ENCODE results near the gene NCLN.
"Not testable (repeated sequence)": the region's sequence is repeated elsewhere in the genome, so short reads cannot be mapped to it uniquely, and the experiment has no call there.

Gene NCLN

GRCh38 chr19:3201072-3201700 lies 15.5 kb downstream of the NCLN start:
- no peak for ATAC-seq (ENCODE audit: low read depth)
- no peaks in the 10 kb centered on the region for H3K4me1 ChIP-seq (ENCODE audit: insufficient read depth, poor library complexity, severe bottlenecking)

GRCh38 chr19:3201911-3202310 lies 16.2 kb downstream of the NCLN start:
- ATAC-seq (ENCODE audit: low read depth) = no peak
- H3K27me3 ChIP-seq (ENCODE audit: insufficient read depth, poor library complexity, severe bottlenecking) = no peaks in the 10 kb centered on the region
- no peak for DNase-seq (ENCODE audit: low spot score)
- H3K27ac ChIP-seq (ENCODE audit: poor library complexity, severe bottlenecking) = no peak overlapping the region
- no peaks in the 10 kb centered on the region for H3K4me1 ChIP-seq (ENCODE audit: insufficient read depth, poor library complexity, severe bottlenecking)
- peaks cover 15% of the 10 kb centered on the region for H3K36me3 ChIP-seq (ENCODE audit: low read depth)
- no peak for TF ChIP-seq CTCF (IDR thresholded peaks at IDR 0.05; ENCODE audit: poor library complexity, severe bottlenecking)
- no peak overlapping the region for H3K4me3 ChIP-seq (ENCODE audit: severe bottlenecking)
- no peaks in the 10 kb centered on the region for H3K9me3 ChIP-seq (ENCODE audit: severe bottlenecking)

More at GRCh38 chr19:3201072-3201700, 15.5 kb downstream of the NCLN start:
- TF ChIP-seq CTCF (IDR thresholded peaks at IDR 0.05; ENCODE audit: poor library complexity, severe bottlenecking) = no peak
- Histone ChIP-seq H3K27me3 (ENCODE audit: insufficient read depth, poor library complexity, severe bottlenecking) (no peaks in the 10 kb centered on the region), H3K4me3 (ENCODE audit: severe bottlenecking) (no peak overlapping the region), H3K36me3 (ENCODE audit: low read depth) (peaks cover 7% of the 10 kb centered on the region; the same call in 1 of the 2 replicates), H3K9me3 (ENCODE audit: severe bottlenecking) (no peaks in the 10 kb centered on the region), H3K27ac (ENCODE audit: poor library complexity, severe bottlenecking) (no peak overlapping the region)
- DNase-seq (ENCODE audit: low spot score) = no peak

GRCh38 chr19:3202346-3202745 lies 16.6 kb downstream of the NCLN start:
- DNase-seq (ENCODE audit: low spot score) = no peak
- H3K27ac ChIP-seq (ENCODE audit: poor library complexity, severe bottlenecking) = no peak overlapping the region
- no peak overlapping the region for H3K4me3 ChIP-seq (ENCODE audit: severe bottlenecking)
- ATAC-seq (ENCODE audit: low read depth) = no peak
- peaks cover 19% of the 10 kb centered on the region for H3K36me3 ChIP-seq (ENCODE audit: low read depth)
- no peaks in the 10 kb centered on the region for H3K9me3 ChIP-seq (ENCODE audit: severe bottlenecking)
- no peaks in the 10 kb centered on the region for H3K27me3 ChIP-seq (ENCODE audit: insufficient read depth, poor library complexity, severe bottlenecking)
- no peak for TF ChIP-seq CTCF (IDR thresholded peaks at IDR 0.05; ENCODE audit: poor library complexity, severe bottlenecking)
- no peaks in the 10 kb centered on the region for H3K4me1 ChIP-seq (ENCODE audit: insufficient read depth, poor library complexity, severe bottlenecking)

GRCh38 chr19:3202895-3203294 lies 17.2 kb downstream of the NCLN start:
- not testable (repeated sequence) for ATAC-seq (ENCODE audit: low read depth)
- peaks cover 23% of the 10 kb centered on the region for H3K36me3 ChIP-seq (ENCODE audit: low read depth)

GRCh38 chr19:3203805-3204645 lies 18.3 kb downstream of the NCLN start:
- H3K27ac ChIP-seq (ENCODE audit: poor library complexity, severe bottlenecking) = no peak overlapping the region
- H3K27me3 ChIP-seq (ENCODE audit: insufficient read depth, poor library complexity, severe bottlenecking) = no peaks in the 10 kb centered on the region
- TF ChIP-seq CTCF (IDR thresholded peaks at IDR 0.05; ENCODE audit: poor library complexity, severe bottlenecking) = no peak
- no peaks in the 10 kb centered on the region for H3K4me1 ChIP-seq (ENCODE audit: insufficient read depth, poor library complexity, severe bottlenecking)
- no peak overlapping the region for H3K4me3 ChIP-seq (ENCODE audit: severe bottlenecking)
- H3K9me3 ChIP-seq (ENCODE audit: severe bottlenecking) = no peaks in the 10 kb centered on the region
- ATAC-seq (ENCODE audit: low read depth) (no peak), DNase-seq (ENCODE audit: low spot score) (no peak)
- peaks cover 23% of the 10 kb centered on the region for H3K36me3 ChIP-seq (ENCODE audit: low read depth)

More at GRCh38 chr19:3202895-3203294, 17.2 kb downstream of the NCLN start:
- not testable (repeated sequence) for H3K9me3 ChIP-seq (ENCODE audit: severe bottlenecking); H3K27ac ChIP-seq (ENCODE audit: poor library complexity, severe bottlenecking); H3K4me3 ChIP-seq (ENCODE audit: severe bottlenecking); DNase-seq (ENCODE audit: low spot score); H3K4me1 ChIP-seq (ENCODE audit: insufficient read depth, poor library complexity, severe bottlenecking); H3K27me3 ChIP-seq (ENCODE audit: insufficient read depth, poor library complexity, severe bottlenecking)

Measured in RWPE2 (cell line).